Neural cell (in vitro differentiated cells): ENCODE results near the gene PERM1.

Experiments
- CTCF ChIP-seq: fragments of 450-650 bp; IDR thresholded peaks from 2 replicates; pipeline ENCODE4 v1.5.1; 2014; ENCODE audit warnings: antibody characterized with exemption, mild to moderate bottlenecking, moderate library complexity; ENCODE audit not compliant: poor library complexity, severe bottlenecking
- EP300 ChIP-seq: fragments of 450-650 bp; conservative IDR thresholded peaks from 2 replicates; pipeline ENCODE4 v1.6.1; 2014; ENCODE audit warnings: antibody characterized with exemption, mild to moderate bottlenecking, moderate library complexity; ENCODE audit not compliant: poor library complexity, severe bottlenecking
- EZH2 ChIP-seq: fragments of 200-600, 300-800 bp; shearing (Covaris generic), sonication (generic); IDR thresholded peaks from 2 replicates; pipeline ENCODE4 v1.6.1; 2014; ENCODE audit warnings: antibody characterized with exemption, low read length, borderline replicate concordance, mild to moderate bottlenecking; ENCODE audit not compliant: insufficient read depth, poor library complexity, severe bottlenecking
- POLR2AphosphoS5 ChIP-seq: IDR thresholded peaks from 2 replicates; pipeline ENCODE4 v1.6.1; 2012
- RAD21 ChIP-seq: fragments of 450-650 bp; conservative IDR thresholded peaks from 2 replicates; pipeline ENCODE4 v1.6.1; 2014; ENCODE audit warnings: antibody characterized with exemption, mild to moderate bottlenecking, moderate library complexity
- REST ChIP-seq: IDR thresholded peaks from 2 replicates; pipeline ENCODE4 v1.6.1; 2012; ENCODE audit warnings: borderline replicate concordance
- SMC3 ChIP-seq: fragments of 450-650 bp; conservative IDR thresholded peaks from 2 replicates; pipeline ENCODE4 v1.6.1; 2014; ENCODE audit warnings: antibody characterized with exemption, mild to moderate bottlenecking, moderate library complexity; ENCODE audit not compliant: poor library complexity
- TAF1 ChIP-seq: IDR thresholded peaks from 2 replicates; pipeline ENCODE4 v1.6.1; 2012; ENCODE audit warnings: low read depth

GRCh38 chr1:966704-967300 is 15.1 kb downstream of the PERM1 start:
- TF ChIP-seq POLR2AphosphoS5 = no peak
- TF ChIP-seq EZH2 = no peak
- TF ChIP-seq CTCF = no peak
- TF ChIP-seq TAF1 = no peak
- no peak for TF ChIP-seq EP300
- no peak for TF ChIP-seq RAD21
- no peak for TF ChIP-seq REST
- TF ChIP-seq SMC3 = no peak
